Stomach (tissue), 9 donors: ENCODE results near the gene TMEM101. TPM values are rescaled to one million over a fixed set of nuclear protein-coding genes. Genes with fewer than 3 reads are reported as not detected.
"Not testable (repeated sequence)": the region's sequence is repeated elsewhere in the genome, so short reads cannot be mapped to it uniquely, and the experiment has no call there.

Source experiments
- DNase-seq, 2 donors: peaks; one replicate each; pipeline versions ENCODE4 v3.0.0 to v3.0.0-alpha.2; 2013 to 2019
- H3K27ac ChIP-seq, 5 donors: fragments of 200-600 bp in 4 of 5; sonication (generic) in 4 of 5; one replicate each; pipeline ENCODE4 v1.5.1; 2013 to 2019; ENCODE audit warnings: mild to moderate bottlenecking in 1 of 5, moderate library complexity in 1 of 5
- H3K27me3 ChIP-seq, 3 donors: fragments of 200-600 bp; sonication (generic); one replicate each; pipeline ENCODE4 v1.5.1; 2017 to 2019; ENCODE audit warnings: mixed run types in 1 of 3
- H3K36me3 ChIP-seq, 4 donors: fragments of 200-600 bp; sonication (generic); 1 replicate in 3 of 4; 2 replicates in 1 of 4; pipeline ENCODE4 v1.5.1; 2016 to 2019
- H3K4me1 ChIP-seq, 4 donors: fragments of 200-600 bp; sonication (generic); one replicate each; pipeline ENCODE4 v1.5.1; 2016 to 2019
- H3K4me3 ChIP-seq, 4 donors: fragments of 200-600 bp; sonication (generic) in 3 of 4; one replicate each; pipeline ENCODE4 v1.5.1; 2016 to 2019; ENCODE audit warnings: mild to moderate bottlenecking in 1 of 4
- H3K9me3 ChIP-seq, 4 donors: fragments of 200-600 bp; sonication (generic); one replicate each; pipeline ENCODE4 v1.5.1; 2016 to 2019
- CTCF ChIP-seq, 7 experiments: fragments of 450-650 bp in 4 of 7; fragments of 200-600 bp in 3 of 7; sonication (generic) in 3 of 7; IDR thresholded peaks; one replicate each; pipeline ENCODE4 v1.5.1; 2016 to 2019; ENCODE audit warnings: antibody characterized with exemption in 7 of 7, control low read depth in 2 of 7, mild to moderate bottlenecking in 1 of 7
- EP300 ChIP-seq: sonication (generic); formaldehyde crosslinking; IDR thresholded peaks from one replicate; pipeline ENCODE4 v1.6.1; 2017; ENCODE audit warnings: antibody characterized with exemption
- POLR2A ChIP-seq, 4 donors: fragments of 450-650 bp; IDR thresholded peaks; one replicate each; pipeline ENCODE4 v1.6.1; 2016; ENCODE audit warnings: antibody characterized with exemption in 4 of 4, control low read depth in 2 of 4, mild to moderate bottlenecking in 1 of 4, moderate library complexity in 1 of 4
- POLR2AphosphoS5 ChIP-seq, 3 donors: sonication (generic); formaldehyde crosslinking; IDR thresholded peaks; one replicate each; pipeline ENCODE4 v1.6.1; 2016; ENCODE audit warnings: antibody characterized with exemption in 3 of 3
- whole genome bisulfite sequencing, 5 donors: extraction: QIAGEN DNeasy Blood & Tissue Kit in 3 of 5; methylation state at CpG; one replicate each; pipeline versions ENCODE4 v1.1.5 to v1.1.7; 2013 to 2018; 5-methylcytosine and 5-hydroxymethylcytosine counted together
- intact Hi-C: fragments of 100-400 bp; cut with DNase I; formaldehyde crosslinking; loops from one replicate; pipeline ENCODE4 v1.15.1; 2023; ENCODE audit warnings: low total_unique reads
- polyA plus RNA-seq, 3 donors: library from polyadenylated mRNA; stranded (reverse); fragments of 200-250 nt; gene quantifications; one replicate each; pipeline ENCODE4 v1.2.3, GENCODE V29; 2013
- total RNA-seq, 5 donors: library from RNA; depleted of rRNA; stranded (reverse); fragments of >200 nt; gene quantifications; one replicate each; pipeline versions ENCODE4 v1.1.0 to v1.2.3, GENCODE V29; 2014 to 2016
- donor health status: healthy with polysubstance abuse.
- donor health status: Bipolar disorder and iron deficiency.
- donor health status: healthy.

The TMEM101 gene
- total and polyA plus RNA-seq, 8 donors = 1.8 to 41.9 (median 29.8) TPM

- no peaks in the 10 kb centered on the region for H3K36me3 ChIP-seq
- no peak overlapping the region for H3K4me3 ChIP-seq
- WGBS, 5 donors = 86 to 95% (median 91%) methylated on average over 10 to 12 of the region's 12 CpGs
- peaks cover 10 to 31% (median 21%) of the 10 kb centered on the region in 3 donors for H3K27me3 ChIP-seq
- no peaks in the 10 kb centered on the region for H3K9me3 ChIP-seq
- TF ChIP-seq POLR2AphosphoS5 (IDR thresholded peaks at IDR 0.05) (no peak), POLR2A (IDR thresholded peaks at IDR 0.05) (no peak), EP300 (no peak), CTCF (IDR thresholded peaks at IDR 0.05) (no peak)
- H3K4me1 ChIP-seq = peaks cover 11 to 12% (median 12%) of the 10 kb centered on the region in 4 donors
- no peak for DNase-seq
- intact Hi-C loops = no loop called here
- H3K27ac ChIP-seq = no peak overlapping the region
Measured at GRCh38 chr17:44000141-44000860, 14.5 kb downstream of the TMEM101 start.

- Histone ChIP-seq H3K9me3 (no peaks in the 10 kb centered on the region), H3K27me3 (peaks cover 0 to 19% (median 18%) of the 10 kb centered on the region in 3 donors), H3K4me3 (no peak overlapping the region), H3K4me1 (peaks cover 8 to 14% (median 11%) of the 10 kb centered on the region in 4 donors), H3K36me3 (no peaks in the 10 kb centered on the region), H3K27ac (no peak overlapping the region)
- intact Hi-C loops = no loop called here
- DNase-seq = no peak
- 78 to 89% (median 88%) methylated on average over 4 of the region's 4 CpGs for WGBS, 5 donors
- TF ChIP-seq POLR2A (IDR thresholded peaks at IDR 0.05) (no peak), POLR2AphosphoS5 (IDR thresholded peaks at IDR 0.05) (no peak), EP300 (no peak), CTCF (IDR thresholded peaks at IDR 0.05) (no peak)
Measured at GRCh38 chr17:43999024-43999423, 15.7 kb downstream of the TMEM101 start.

- Histone ChIP-seq H3K4me3 (no peak overlapping the region), H3K36me3 (no peaks in the 10 kb centered on the region), H3K4me1 (peaks cover 8 to 15% (median 11%) of the 10 kb centered on the region in 4 donors), H3K27me3 (peaks cover 0 to 20% (median 14%) of the 10 kb centered on the region in 3 donors), H3K9me3 (no peaks in the 10 kb centered on the region), H3K27ac (no peak overlapping the region)
- no peak for DNase-seq
- TF ChIP-seq CTCF (IDR thresholded peaks at IDR 0.05) = no peak
- no peak for TF ChIP-seq POLR2AphosphoS5 (IDR thresholded peaks at IDR 0.05)
- TF ChIP-seq POLR2A (IDR thresholded peaks at IDR 0.05) = no peak
- TF ChIP-seq EP300 = no peak
- 71 to 88% (median 83%) methylated on average over 3 of the region's 3 CpGs for WGBS, 5 donors
- intact Hi-C loops = no loop called here
Measured at GRCh38 chr17:43998552-43998951, 16.2 kb downstream of the TMEM101 start.

- peaks cover 8 to 15% (median 11%) of the 10 kb centered on the region in 4 donors for H3K4me1 ChIP-seq
- H3K36me3 ChIP-seq, DNase-seq, intact Hi-C loops, H3K9me3 ChIP-seq, H3K4me3 ChIP-seq, H3K27ac ChIP-seq: not testable (repeated sequence)
- 79 to 94% (median 85%) methylated on average over 5 of the region's 5 CpGs for WGBS, 5 donors
- peaks cover 0 to 20% (median 9%) of the 10 kb centered on the region in 3 donors for H3K27me3 ChIP-seq
Measured at GRCh38 chr17:43997180-43997579, 17.6 kb downstream of the TMEM101 start.

- peaks cover 8 to 15% (median 11%) of the 10 kb centered on the region in 4 donors for H3K4me1 ChIP-seq
- 9 to 19% (median 12%) methylated on average over 12 of the region's 12 CpGs for WGBS, 5 donors
- no peak overlapping the region for H3K27ac ChIP-seq
- H3K9me3 ChIP-seq = no peaks in the 10 kb centered on the region
- H3K36me3 ChIP-seq = no peaks in the 10 kb centered on the region
- TF ChIP-seq POLR2A (IDR thresholded peaks at IDR 0.05) (no peak), EP300 (no peak), POLR2AphosphoS5 (IDR thresholded peaks at IDR 0.05) (no peak), CTCF (IDR thresholded peaks at IDR 0.05) (no peak)
- H3K4me3 ChIP-seq = peak overlapping the region in 2 of 4 donors; percentile 33 to 41
- peaks cover 0 to 20% (median 0%) of the 10 kb centered on the region in 3 donors for H3K27me3 ChIP-seq
- DNase-seq = no peak
- intact Hi-C loops = no loop called here
Measured at GRCh38 chr17:43995150-43995471, 19.7 kb downstream of the TMEM101 start.
